ENCODE data around the gene HELZ2. TPM values are rescaled to one million over a fixed set of nuclear protein-coding genes. Genes with fewer than 3 reads are reported as not detected.

HELZ2 gene
- total RNA-seq, 1 donor from 2014 or later: 28.9 TPM

GRCh38 chr20:63551068-63551467 lies 23.0 kb downstream of the HELZ2 start:
- CTCF ChIA-PET: interaction anchor here (2.6 kb wide), 1 partner anchor 13 kb away, joined by 17 read pairs; the partner anchor contains the start of gene PTK6
- no peak overlapping the region for H3K4me3 Mint-ChIP-seq
- H3K27ac Mint-ChIP-seq: no peak overlapping the region
- no peaks in the 10 kb centered on the region for H3K36me3 Mint-ChIP-seq (ENCODE audit: low read depth)
- no peak for ATAC-seq (ENCODE audit: low read depth)
- no peaks in the 10 kb centered on the region for H3K9me3 Mint-ChIP-seq
- H3K27me3 Mint-ChIP-seq: no peaks in the 10 kb centered on the region
- intact Hi-C loops (cut with micrococcal nuclease): loop anchor here (5.0 kb wide), 2 partner anchors 186 to 406 kb away; partner anchors contain the start of genes LIME1, SLC2A4RG and UCKL1
- TF ChIP-seq CTCF (IDR thresholded peaks at IDR 0.05): no peak
- H3K4me1 Mint-ChIP-seq: peaks cover 57% of the 10 kb centered on the region
- POLR2A ChIA-PET: interaction anchor here (1.0 to 4.6 kb wide), 5 partner anchors 8 to 31 kb away, joined by 4 to 42 read pairs (median 5); partner anchors contain the start of genes HELZ2 and PTK6
- no peak for DNase-seq

GRCh38 chr20:63549679-63550282 lies 24.3 kb downstream of the HELZ2 start:
- ATAC-seq (ENCODE audit: low read depth) (no peak), DNase-seq (no peak)
- H3K27ac Mint-ChIP-seq: no peak overlapping the region
- no peak overlapping the region for H3K4me3 Mint-ChIP-seq
- H3K9me3 Mint-ChIP-seq: no peaks in the 10 kb centered on the region
- intact Hi-C loops (cut with micrococcal nuclease): loop anchor here (5.0 kb wide), 2 partner anchors 188 to 408 kb away; partner anchors contain the start of genes LIME1, SLC2A4RG and UCKL1
- CTCF ChIA-PET: interaction anchor here (2.6 kb wide), 1 partner anchor 12 kb away, joined by 17 read pairs; the partner anchor contains the start of gene PTK6
- no peak for TF ChIP-seq CTCF (IDR thresholded peaks at IDR 0.05)
- H3K27me3 Mint-ChIP-seq: no peaks in the 10 kb centered on the region
- peaks cover 64% of the 10 kb centered on the region for H3K4me1 Mint-ChIP-seq
- POLR2A ChIA-PET: interaction anchor here (0.7 to 1.1 kb wide), 3 partner anchors 12 to 27 kb away, joined by 3 read pairs; no protein-coding TSS in a partner anchor
- H3K36me3 Mint-ChIP-seq (ENCODE audit: low read depth): no peaks in the 10 kb centered on the region

DNA sequence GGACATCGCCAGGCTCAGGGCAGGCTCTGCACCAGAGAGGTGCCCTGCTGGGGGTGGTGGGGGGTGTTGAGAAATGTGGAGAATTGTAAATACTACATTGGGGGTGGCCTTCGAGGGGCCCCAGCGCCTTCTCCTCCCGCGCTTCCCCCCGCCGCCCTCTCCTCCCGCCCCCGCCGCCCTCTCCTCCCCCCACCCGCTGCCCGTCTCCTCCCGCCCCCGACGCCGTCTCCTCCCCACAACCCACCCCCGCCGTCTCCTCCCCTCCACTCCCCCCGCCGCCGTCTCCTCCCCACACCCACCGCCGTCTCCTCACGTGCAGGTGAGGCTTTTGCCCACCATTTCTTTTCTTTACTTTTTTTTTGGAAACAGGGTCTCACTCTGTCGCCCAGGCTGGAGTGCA lies 25.0 kb downstream of the HELZ2 start:
- H3K4me3 Mint-ChIP-seq: no peak overlapping the region
- no peaks in the 10 kb centered on the region for H3K36me3 Mint-ChIP-seq (ENCODE audit: low read depth)
- H3K9me3 Mint-ChIP-seq: no peaks in the 10 kb centered on the region
- ChIA-PET POLR2A (interaction anchor here (0.6 to 1.1 kb wide), 2 partner anchors 26 to 77 kb away, joined by 3 read pairs; no protein-coding TSS in a partner anchor), CTCF (no interaction called here)
- DNase-seq (no peak), ATAC-seq (ENCODE audit: low read depth) (no peak)
- peaks cover 63% of the 10 kb centered on the region for H3K4me1 Mint-ChIP-seq
- TF ChIP-seq CTCF (IDR thresholded peaks at IDR 0.05): no peak
- H3K27me3 Mint-ChIP-seq: no peaks in the 10 kb centered on the region
- H3K27ac Mint-ChIP-seq: no peak overlapping the region
- intact Hi-C loops (cut with micrococcal nuclease): no loop called here

DNA sequence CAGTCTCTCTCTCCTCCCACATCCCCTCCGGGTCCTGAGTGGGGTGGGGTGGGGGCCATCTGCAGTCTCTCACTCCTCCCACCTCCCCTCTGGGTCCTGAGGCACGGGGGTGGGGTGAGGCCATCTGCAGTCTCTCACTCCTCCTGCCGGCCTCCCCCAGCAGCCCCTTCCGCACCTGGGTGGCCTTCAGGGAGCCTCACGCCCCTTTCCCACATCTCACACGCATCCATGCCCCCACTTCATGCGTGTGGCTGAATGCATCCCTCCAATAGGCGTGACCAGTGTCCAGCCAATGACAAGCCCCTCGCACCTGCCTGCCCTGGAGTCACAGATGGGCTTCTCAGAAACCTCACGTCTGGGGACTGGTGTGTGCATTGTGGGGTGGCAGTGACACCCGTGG lies 25.5 kb downstream of the HELZ2 start:
- H3K27ac Mint-ChIP-seq: no peak overlapping the region
- ATAC-seq (ENCODE audit: low read depth): no peak
- no peak for TF ChIP-seq CTCF (IDR thresholded peaks at IDR 0.05)
- H3K4me1 Mint-ChIP-seq: peaks cover 67% of the 10 kb centered on the region
- H3K9me3 Mint-ChIP-seq: no peaks in the 10 kb centered on the region
- no peaks in the 10 kb centered on the region for H3K36me3 Mint-ChIP-seq (ENCODE audit: low read depth)
- CTCF ChIA-PET: no interaction called here
- intact Hi-C loops (cut with micrococcal nuclease): no loop called here
- DNase-seq: no peak
- no peak overlapping the region for H3K4me3 Mint-ChIP-seq
- POLR2A ChIA-PET: no interaction called here
- no peaks in the 10 kb centered on the region for H3K27me3 Mint-ChIP-seq

DNA sequence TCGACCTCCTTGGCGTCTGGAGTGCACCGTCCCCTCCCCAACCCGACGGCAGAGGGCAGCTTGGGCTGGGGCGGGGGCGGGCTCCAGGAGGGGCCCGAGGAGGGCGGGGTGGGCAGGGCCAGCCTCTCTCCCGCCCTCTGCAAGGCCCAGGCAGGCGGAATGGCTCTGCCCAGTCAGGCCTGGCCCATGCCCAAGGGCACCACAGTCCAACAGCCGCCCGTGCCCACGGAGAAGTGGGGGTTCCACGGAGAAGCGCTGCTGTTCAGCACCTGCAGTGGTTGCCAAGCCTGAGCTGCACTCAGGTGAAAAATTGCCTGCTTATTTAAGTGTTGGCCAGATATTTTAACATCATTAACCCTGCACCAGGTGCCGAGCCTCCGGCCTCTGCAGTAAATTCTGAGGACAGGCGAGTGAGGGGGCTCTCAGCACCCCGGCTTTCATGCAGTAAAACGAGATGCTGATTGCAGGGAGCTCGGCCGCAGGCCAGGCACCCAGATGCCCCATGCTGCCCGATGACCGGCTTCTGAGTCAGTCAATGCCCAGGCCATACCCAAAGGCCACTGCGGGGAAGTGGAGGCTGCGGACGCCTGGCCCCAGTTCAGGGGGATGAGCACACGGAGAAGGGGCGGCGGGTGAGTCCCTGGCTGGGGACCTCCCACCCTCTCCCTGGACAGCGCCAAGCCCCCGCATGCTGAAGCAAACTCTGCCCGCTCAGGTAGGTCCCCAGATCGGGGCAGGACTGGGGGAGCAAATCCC lies 26.1 kb downstream of the HELZ2 start, which contains the start of gene SRMS:
TSS of gene SRMS (minus strand) at position 25 of the 756 bp plus-strand sequence. CDS start 286 bp downstream, outside the sequence.
- Mint-ChIP-seq H3K36me3 (ENCODE audit: low read depth) (no peaks in the 10 kb centered on the region), H3K9me3 (no peaks in the 10 kb centered on the region), H3K4me1 (peaks cover 65% of the 10 kb centered on the region), H3K27ac (no peak within 1 kb of the TSS), H3K27me3 (no peaks in the 10 kb centered on the region), H3K4me3 (no peak within 1 kb of the TSS)
- ChIA-PET POLR2A (interaction anchor here (1.0 kb wide), 1 partner anchor 10 kb away, joined by 3 read pairs; the partner anchor contains the start of gene PTK6), CTCF (no interaction called here)
- no peak for DNase-seq
- TF ChIP-seq CTCF (IDR thresholded peaks at IDR 0.05): no peak
- no peak for ATAC-seq (ENCODE audit: low read depth)
- intact Hi-C loops (cut with micrococcal nuclease): no loop called here
